ENCODE measurements around the gene RSU1.

- TF ChIP-seq POLR2A (IDR thresholded peaks at IDR 0.05) (no peak), CTCF (IDR thresholded peaks at IDR 0.05) (no peak), EP300 (IDR thresholded peaks at IDR 0.05) (no peak)
These were observed 164.0 kb downstream of the RSU1 start for GRCh38 chr10:16653224-16653623.

Data from tibial nerve (tissue), 4 donors.